HEK293T (cell line): ENCODE data around the gene TMEM121B.

Experiments used
- CTCF ChIA-PET: fragments of 350-600 bp; formaldehyde crosslinking; extraction: SDS; loops from one replicate; lab custom pipeline; 2021; ENCODE audit warnings: antibody characterized with exemption, inconsistent platforms; lab: Yijun Ruan, JAX
- POLR2A ChIA-PET: fragments of 350-600 bp; formaldehyde crosslinking; extraction: SDS; loops from one replicate; lab custom pipeline; 2020; ENCODE audit warnings: antibody characterized with exemption, inconsistent platforms; lab: Yijun Ruan, JAX
- DNase-seq: peaks from one replicate; pipeline ENCODE4 v3.0.0; 2012; ENCODE audit warnings: mixed read lengths; ENCODE audit errors: extremely low spot score
- ARNT ChIP-seq: fragments of 450-650 bp; IDR thresholded peaks from 2 replicates; pipeline ENCODE4 v1.6.1; 2017; ENCODE audit warnings: mild to moderate bottlenecking
- BHLHE40 ChIP-seq: fragments of 450-650 bp; IDR thresholded peaks from 2 replicates; pipeline ENCODE4 v1.6.1; 2016; ENCODE audit warnings: mild to moderate bottlenecking, moderate library complexity, borderline replicate concordance
- CTBP1 ChIP-seq: fragments of 450-650 bp; IDR thresholded peaks from 2 replicates; pipeline ENCODE4 v1.6.1; 2016; ENCODE audit warnings: borderline replicate concordance
- ELF4 ChIP-seq: fragments of 450-650 bp; IDR thresholded peaks from 2 replicates; pipeline ENCODE4 v1.6.1; 2017; ENCODE audit warnings: antibody characterized with exemption
- FOXA1 ChIP-seq: fragments of 450-650 bp; IDR thresholded peaks from 2 replicates; pipeline ENCODE4 v1.6.1; 2016; ENCODE audit warnings: mild to moderate bottlenecking
- FOXK2 ChIP-seq: fragments of 450-650 bp; IDR thresholded peaks from 2 replicates; pipeline ENCODE4 v1.6.1; 2016; ENCODE audit warnings: mild to moderate bottlenecking
- FOXM1 ChIP-seq: fragments of 450-650 bp; IDR thresholded peaks from 2 replicates; pipeline ENCODE4 v1.6.1; 2017; ENCODE audit warnings: mild to moderate bottlenecking, borderline replicate concordance
- HDGF ChIP-seq: fragments of 450-650 bp; IDR thresholded peaks from 2 replicates; pipeline ENCODE4 v1.6.1; 2017; ENCODE audit warnings: antibody characterized with exemption, borderline replicate concordance
- L3MBTL2 ChIP-seq: fragments of 450-650 bp; conservative IDR thresholded peaks from 2 replicates; pipeline ENCODE4 v1.6.1; 2016; ENCODE audit warnings: mild to moderate bottlenecking
- LEF1 ChIP-seq: fragments of 450-650 bp; IDR thresholded peaks from 2 replicates; pipeline ENCODE4 v1.6.1; 2017; ENCODE audit warnings: mild to moderate bottlenecking, borderline replicate concordance
- NFRKB ChIP-seq: fragments of 450-650 bp; IDR thresholded peaks from 2 replicates; pipeline ENCODE4 v1.6.1; 2016; ENCODE audit warnings: mild to moderate bottlenecking, moderate library complexity
- SP1 ChIP-seq: fragments of 450-650 bp; IDR thresholded peaks from 2 replicates; pipeline ENCODE4 v1.6.1; 2017
- SUZ12 ChIP-seq: fragments of 450-650 bp; IDR thresholded peaks from 2 replicates; pipeline ENCODE4 v1.6.1; 2016; ENCODE audit warnings: mild to moderate bottlenecking
- TARDBP ChIP-seq: fragments of 450-650 bp; IDR thresholded peaks from 2 replicates; pipeline ENCODE4 v1.6.1; 2016
- ZNF384 ChIP-seq: fragments of 450-650 bp; IDR thresholded peaks from 2 replicates; pipeline ENCODE4 v1.6.1; 2016
- TF ChIP-seq, protein P1 (sequence below): fragments of 450-650 bp; IDR thresholded peaks from 2 replicates; pipeline ENCODE4 v1.6.1; 2016

TMEM121B gene

DNA sequence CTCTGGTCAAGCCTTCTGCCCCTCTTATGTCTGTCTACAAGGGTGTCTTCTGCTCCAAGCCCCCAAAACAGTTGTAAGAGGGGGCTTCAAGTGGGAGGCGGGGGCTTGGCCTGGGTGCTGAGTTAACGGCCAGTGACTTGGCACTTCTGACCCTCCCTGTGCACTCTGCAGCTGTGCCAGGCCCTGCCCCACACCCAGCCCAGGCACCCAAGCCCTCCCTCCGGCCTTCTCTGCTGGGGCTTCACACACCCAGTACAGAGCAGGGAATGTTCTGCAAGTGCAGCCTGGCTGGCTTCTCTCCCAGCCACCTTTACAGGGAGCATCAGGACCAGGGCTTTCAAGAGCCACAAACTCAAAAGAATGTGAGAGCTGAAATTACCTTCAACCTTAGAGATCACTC lies 3.8 kb downstream of the TMEM121B start:
- CTCF ChIA-PET = interaction anchor here (1.2 kb wide), 1 partner anchor 22 kb away, joined by 3 read pairs; no protein-coding TSS in a partner anchor
- POLR2A ChIA-PET = interaction anchor here (1.2 kb wide), 1 partner anchor 55 kb away, joined by 7 read pairs; no protein-coding TSS in a partner anchor
- DNase-seq = no peak
- TF ChIP-seq, protein P1, sequence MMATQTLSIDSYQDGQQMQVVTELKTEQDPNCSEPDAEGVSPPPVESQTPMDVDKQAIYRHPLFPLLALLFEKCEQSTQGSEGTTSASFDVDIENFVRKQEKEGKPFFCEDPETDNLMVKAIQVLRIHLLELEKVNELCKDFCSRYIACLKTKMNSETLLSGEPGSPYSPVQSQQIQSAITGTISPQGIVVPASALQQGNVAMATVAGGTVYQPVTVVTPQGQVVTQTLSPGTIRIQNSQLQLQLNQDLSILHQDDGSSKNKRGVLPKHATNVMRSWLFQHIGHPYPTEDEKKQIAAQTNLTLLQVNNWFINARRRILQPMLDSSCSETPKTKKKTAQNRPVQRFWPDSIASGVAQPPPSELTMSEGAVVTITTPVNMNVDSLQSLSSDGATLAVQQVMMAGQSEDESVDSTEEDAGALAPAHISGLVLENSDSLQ = no peak
- TF ChIP-seq ARNT (no peak), ELF4 (no peak), FOXK2 (no peak), FOXM1 (no peak), LEF1 (no peak), SP1 (no peak)

DNA sequence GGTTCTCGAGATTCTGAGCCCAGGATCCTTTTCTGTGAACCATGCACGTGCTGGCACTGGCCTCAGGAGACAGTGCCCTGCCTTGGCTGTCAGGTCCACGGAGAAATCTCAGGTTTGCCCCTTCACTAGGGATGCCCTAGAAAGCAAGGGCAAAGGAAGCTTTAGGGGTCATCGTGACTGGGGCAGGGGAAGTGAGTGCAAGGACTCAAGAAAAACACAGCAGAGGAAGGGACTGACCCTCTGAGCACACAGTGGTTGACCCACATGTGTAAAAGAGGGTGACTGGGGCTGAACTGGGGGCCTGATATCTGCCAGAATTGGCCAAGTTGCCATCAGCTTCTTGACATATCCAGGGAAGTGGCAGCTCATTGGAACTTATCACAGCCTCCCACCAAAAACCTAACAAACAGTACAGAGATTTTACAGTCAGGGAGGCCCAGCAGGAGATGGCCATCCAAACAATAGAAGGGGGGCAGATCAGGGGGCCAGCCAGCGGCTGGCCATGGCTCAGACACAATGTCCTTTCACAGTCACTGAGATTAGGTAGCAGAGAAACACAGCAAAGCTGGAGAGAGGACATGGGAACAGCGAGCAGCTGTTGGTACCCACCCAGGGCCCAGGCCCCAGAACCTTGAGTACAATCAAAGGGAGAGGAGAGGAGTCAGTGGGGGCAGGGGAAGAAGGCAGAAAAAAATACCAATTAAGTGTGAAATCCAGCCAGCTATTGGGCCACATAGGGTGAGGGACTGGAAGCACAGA lies 4.4 kb downstream of the TMEM121B start:
- no peak for DNase-seq
- POLR2A ChIA-PET = interaction anchor here (1.2 kb wide), 1 partner anchor 55 kb away, joined by 7 read pairs; no protein-coding TSS in a partner anchor
- no peak for TF ChIP-seq NFRKB
- TF ChIP-seq SP1 = no peak
- CTCF ChIA-PET = interaction anchor here (0.9 kb wide), 1 partner anchor 55 kb away, joined by 3 read pairs; no protein-coding TSS in a partner anchor

DNA sequence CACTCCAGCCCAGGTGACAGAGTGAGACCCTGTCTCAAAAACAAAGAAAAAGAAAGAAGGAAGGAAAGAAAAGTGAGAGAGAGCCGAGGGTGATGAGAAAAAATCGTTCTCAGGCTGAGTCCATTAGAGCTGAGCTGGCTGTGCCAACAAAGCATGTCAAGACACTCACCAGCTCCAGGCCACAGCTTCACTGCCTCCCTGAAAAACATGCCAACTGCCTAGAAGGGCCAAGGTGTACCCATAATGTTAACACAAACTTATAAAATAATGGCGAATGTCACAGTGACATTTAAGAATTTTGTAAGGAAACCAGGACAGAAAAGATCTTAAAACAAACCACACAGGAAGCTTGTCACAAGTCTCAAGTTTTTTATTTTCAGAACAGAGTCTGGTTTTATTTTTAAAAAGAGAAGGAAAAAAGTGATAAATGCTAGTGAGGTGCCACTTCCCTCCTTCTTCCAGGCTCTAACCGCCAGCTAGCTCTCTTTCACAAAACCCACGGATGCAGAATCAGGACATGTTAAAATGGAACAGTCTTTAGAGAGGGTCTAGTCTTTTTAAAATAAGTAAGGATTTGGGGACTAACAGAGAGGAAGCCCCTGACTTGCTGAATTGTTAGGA lies 5.1 kb downstream of the TMEM121B start:
- no peak for DNase-seq
- POLR2A ChIA-PET = no interaction called here
- TF ChIP-seq FOXM1 (no peak), FOXK2 (no peak), BHLHE40 (no peak)
- TF ChIP-seq, protein P1 = no peak
- CTCF ChIA-PET = interaction anchor here (0.9 kb wide), 1 partner anchor 56 kb away, joined by 3 read pairs; no protein-coding TSS in a partner anchor

DNA sequence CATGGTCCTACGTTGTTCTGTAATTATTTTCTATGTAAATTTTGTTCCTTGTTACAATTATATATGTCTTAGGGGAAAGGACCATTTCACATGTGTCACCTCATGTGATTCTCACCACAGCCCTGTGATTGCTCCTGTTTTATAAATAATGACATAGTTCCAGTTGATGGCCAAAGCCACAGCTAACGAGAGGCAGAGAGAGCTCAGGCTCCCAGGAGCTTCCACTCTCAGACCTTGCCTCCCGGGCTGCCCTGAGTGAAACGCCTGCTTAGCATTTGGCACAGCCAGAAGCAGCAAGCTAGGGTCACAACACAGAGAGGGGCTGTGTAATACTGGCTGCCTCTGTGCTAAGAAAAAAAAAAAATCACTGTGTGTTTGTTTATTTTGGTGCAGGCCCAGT lies 5.9 kb downstream of the TMEM121B start:
- POLR2A ChIA-PET = no interaction called here
- CTCF ChIA-PET = interaction anchor here (1.0 kb wide), 1 partner anchor 56 kb away, joined by 4 read pairs; no protein-coding TSS in a partner anchor
- no peak for DNase-seq
- no peak for TF ChIP-seq HDGF

DNA sequence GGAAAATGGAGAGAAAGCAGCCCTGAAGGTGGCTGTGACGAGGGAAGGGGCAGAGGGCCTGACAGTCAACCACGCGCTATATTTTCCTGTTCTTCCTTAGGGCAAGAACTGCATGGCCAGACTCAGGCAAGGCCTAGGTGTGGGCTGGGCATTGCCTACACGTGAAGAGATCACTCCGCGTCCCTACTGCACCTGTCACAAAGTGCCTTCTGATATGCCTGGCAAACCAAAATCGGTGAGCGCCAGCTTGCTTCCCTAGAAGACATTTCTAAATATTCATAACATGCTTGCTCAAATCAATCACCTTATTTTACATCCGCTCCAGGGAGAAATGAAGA lies 6.3 kb downstream of the TMEM121B start:
- DNase-seq = no peak
- TF ChIP-seq NFRKB (no peak), FOXA1 (no peak), CTBP1 (no peak), BHLHE40 (no peak), L3MBTL2 (no peak), TARDBP (no peak), SUZ12 (no peak), LEF1 (no peak), SP1 (no peak), ARNT (no peak), HDGF (no peak)
- TF ChIP-seq, protein P1 = no peak
- ChIA-PET CTCF (interaction anchor here (1.0 kb wide), 1 partner anchor 57 kb away, joined by 4 read pairs; no protein-coding TSS in a partner anchor), POLR2A (no interaction called here)

DNA sequence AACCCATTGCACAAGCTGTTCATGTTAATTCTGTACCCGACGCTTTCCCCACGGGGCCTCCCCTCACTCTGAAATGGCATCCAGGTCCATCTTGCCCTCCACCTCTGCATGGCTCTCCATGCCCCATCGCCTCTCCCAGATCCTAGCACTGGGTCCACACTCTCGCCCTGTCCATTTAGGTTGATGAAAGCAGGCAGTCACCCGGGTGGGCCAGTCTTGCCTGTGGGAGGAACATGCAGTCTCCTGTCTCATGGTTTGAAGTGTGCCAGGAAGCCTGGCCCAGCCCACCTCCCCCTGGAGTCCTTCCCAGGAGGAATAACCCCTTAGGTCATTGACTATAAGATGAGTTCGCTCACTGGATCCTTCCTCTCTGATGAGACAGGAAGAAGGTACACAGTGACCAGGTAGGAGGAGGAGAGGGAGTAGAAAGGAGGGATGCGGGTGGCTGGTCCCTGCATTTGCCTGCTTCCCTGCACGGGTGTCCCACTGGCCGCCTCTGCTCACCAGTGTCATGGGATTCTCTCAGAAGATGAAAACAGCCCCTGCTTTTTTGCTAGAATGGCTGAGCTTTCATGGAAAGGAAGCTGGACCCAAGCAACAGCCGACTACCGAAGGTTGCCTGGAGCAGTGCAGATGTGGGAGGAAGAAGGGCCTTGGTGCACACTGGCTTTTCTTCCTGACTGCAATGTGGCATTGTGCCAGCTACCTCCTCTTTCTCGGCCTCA lies 6.8 kb downstream of the TMEM121B start:
- DNase-seq = no peak
- CTCF ChIA-PET = interaction anchor here (1.0 kb wide), 1 partner anchor 57 kb away, joined by 4 read pairs; no protein-coding TSS in a partner anchor
- POLR2A ChIA-PET = no interaction called here
- TF ChIP-seq CTBP1 = no peak
- no peak for TF ChIP-seq FOXK2
- TF ChIP-seq ARNT = no peak
- TF ChIP-seq LEF1 = no peak
- TF ChIP-seq TARDBP = no peak
- no peak for TF ChIP-seq FOXM1
- TF ChIP-seq FOXA1 = no peak
- TF ChIP-seq, protein P1 = no peak
- no peak for TF ChIP-seq NFRKB
- no peak for TF ChIP-seq ELF4
- TF ChIP-seq ZNF384 = no peak
- TF ChIP-seq L3MBTL2 = no peak
- TF ChIP-seq BHLHE40 = no peak
- TF ChIP-seq HDGF = no peak
- no peak for TF ChIP-seq SP1
- no peak for TF ChIP-seq SUZ12
